HEK293 (cell line): ENCODE measurements around the gene MEGF10.

Experiments used
- CTCF ChIP-seq: fragments of 450-650 bp; formaldehyde crosslinking; IDR thresholded peaks from 2 replicates; pipeline ENCODE4 v1.5.1; 2016; ENCODE audit warnings: missing biosample characterization, missing genetic modification characterization
- ZBTB7A ChIP-seq: fragments of 450-650 bp; formaldehyde crosslinking; IDR thresholded peaks from 2 replicates; pipeline ENCODE4 v1.5.1; 2016; ENCODE audit warnings: low read depth, missing biosample characterization, missing genetic modification characterization

GRCh38 chr5:127409921-127410675, 119.5 kb downstream of the MEGF10 start:
- TF ChIP-seq ZBTB7A (tag by site-specific recombination) (no peak), CTCF (no peak)
